ENCODE results near the gene SETD6. TPM values are rescaled to one million over a fixed set of nuclear protein-coding genes. Genes with fewer than 3 reads are reported as not detected.

Gene SETD6
- total RNA-seq, 4 donors from 2014 or later = 18.2 to 27.5 (median 22.0) TPM

GRCh38 chr16:58475091-58475619 lies 40.2 kb upstream of the SETD6 start:
- TF ChIP-seq POLR2AphosphoS5 (IDR thresholded peaks at IDR 0.05) (no peak), CTCF (IDR thresholded peaks at IDR 0.05) (no peak), POLR2A (IDR thresholded peaks at IDR 0.05; ENCODE audit: low read depth) (no peak), EP300 (IDR thresholded peaks at IDR 0.05) (no peak)
- WGBS = 60% methylated on average over 4 of the region's 4 CpGs
- Histone ChIP-seq H3K4me3 (no peak overlapping the region), H3K4me1 (peaks cover 0 to 64% (median 0%) of the 10 kb centered on the region in 4 donors), H3K27ac (replicated peaks in 1 of 4) (peak overlapping the region in 1 of 4 donors; percentile 22), H3K9me3 (no peaks in the 10 kb centered on the region), H3K27me3 (peaks cover 0 to 15% (median 0%) of the 10 kb centered on the region in 4 donors), H3K36me3 (no peaks in the 10 kb centered on the region)
- intact Hi-C loops (cut with DNase I) = no loop called here
- DNase-seq (ENCODE audit: extremely low spot score) = no peak

GRCh38 chr16:58476791-58477190 lies 38.5 kb upstream of the SETD6 start:
- Histone ChIP-seq H3K4me1 (peaks cover 0 to 66% (median 0%) of the 10 kb centered on the region in 4 donors), H3K9me3 (no peaks in the 10 kb centered on the region), H3K36me3 (no peaks in the 10 kb centered on the region), H3K27me3 (peaks cover 0 to 6% (median 0%) of the 10 kb centered on the region in 4 donors), H3K4me3 (no peak overlapping the region), H3K27ac (replicated peaks in 1 of 4) (no peak overlapping the region)
- no peak for DNase-seq (ENCODE audit: extremely low spot score)
- intact Hi-C loops (cut with DNase I) = no loop called here
- WGBS = 48% methylated on average over 1 of the region's 1 CpG
- no peak for TF ChIP-seq CTCF (IDR thresholded peaks at IDR 0.05)
- no peak for TF ChIP-seq EP300 (IDR thresholded peaks at IDR 0.05)
- no peak for TF ChIP-seq POLR2AphosphoS5 (IDR thresholded peaks at IDR 0.05)
- TF ChIP-seq POLR2A (IDR thresholded peaks at IDR 0.05; ENCODE audit: low read depth) = no peak

GRCh38 chr16:58478427-58478826 lies 36.9 kb upstream of the SETD6 start:
- WGBS = 92% methylated on average over 2 of the region's 2 CpGs
- no peak for DNase-seq (ENCODE audit: extremely low spot score)

GRCh38 chr16:58481226-58481869 lies 34.0 kb upstream of the SETD6 start:
- WGBS = 95% methylated on average over 11 of the region's 11 CpGs
- intact Hi-C loops (cut with DNase I) = no loop called here
- H3K9me3 ChIP-seq = no peaks in the 10 kb centered on the region
- H3K27me3 ChIP-seq = no peaks in the 10 kb centered on the region
- TF ChIP-seq POLR2A (IDR thresholded peaks at IDR 0.05; ENCODE audit: low read depth) = no peak
- no peak for TF ChIP-seq EP300 (IDR thresholded peaks at IDR 0.05)
- TF ChIP-seq CTCF (IDR thresholded peaks at IDR 0.05) = no peak
- TF ChIP-seq POLR2AphosphoS5 (IDR thresholded peaks at IDR 0.05) = no peak
- H3K4me1 ChIP-seq = peaks cover 3 to 43% (median 5%) of the 10 kb centered on the region in 4 donors
- H3K36me3 ChIP-seq = no peaks in the 10 kb centered on the region
- no peak overlapping the region for H3K27ac ChIP-seq (replicated peaks in 1 of 4)
- no peak for DNase-seq (ENCODE audit: extremely low spot score)
- H3K4me3 ChIP-seq = no peak overlapping the region

More at GRCh38 chr16:58478427-58478826, 36.9 kb upstream of the SETD6 start:
- peaks cover 0 to 53% (median 0%) of the 10 kb centered on the region in 4 donors for H3K4me1 ChIP-seq
- no peaks in the 10 kb centered on the region for H3K9me3 ChIP-seq
- H3K36me3 ChIP-seq = no peaks in the 10 kb centered on the region
- intact Hi-C loops (cut with DNase I) = no loop called here
- no peak overlapping the region for H3K27ac ChIP-seq (replicated peaks in 1 of 4)
- H3K27me3 ChIP-seq = no peaks in the 10 kb centered on the region
- TF ChIP-seq EP300 (IDR thresholded peaks at IDR 0.05) (no peak), CTCF (IDR thresholded peaks at IDR 0.05) (no peak), POLR2A (IDR thresholded peaks at IDR 0.05; ENCODE audit: low read depth) (no peak), POLR2AphosphoS5 (IDR thresholded peaks at IDR 0.05) (no peak)
- H3K4me3 ChIP-seq = no peak overlapping the region

All from esophagus muscularis mucosa (tissue), 4 donors.